H1 (cell line): ENCODE data around the gene CCL4. TPM values are rescaled to one million over a fixed set of nuclear protein-coding genes. Genes with fewer than 3 reads are reported as not detected.

Experiments used
- CTCF ChIA-PET: fragments of 300-600 bp; sonication (Branson Sonifier 250); formaldehyde crosslinking; loops from one replicate; lab custom pipeline; 2021; ENCODE audit not compliant: partially characterized antibody; lab: Charles Lee
- POLR2A ChIA-PET: fragments of 300-600 bp; sonication (Branson Sonifier 250); formaldehyde crosslinking; loops from one replicate; lab custom pipeline; 2021; ENCODE audit warnings: inconsistent platforms; ENCODE audit not compliant: partially characterized antibody; lab: Charles Lee
- DNase-seq, 2 experiments: peaks; one replicate each; pipeline versions ENCODE4 v3.0.0 to v3.0.0-alpha.2; 2010 to 2022; ENCODE audit warnings: low spot score in 2 of 2, low read depth in 1 of 2, mixed read lengths in 1 of 2
- FAIRE-seq: peaks from 2 replicates; lab custom pipeline; 2011; peaks lifted over from hg19 to GRCh38; lab: Jason Lieb, UNC
- H2AFZ ChIP-seq: 2 replicates; pipeline ENCODE4 v1.8.1; 2012; ENCODE audit warnings: low read length, inconsistent platforms
- H2AK5ac ChIP-seq: 2 replicates; pipeline ENCODE4 v1.6.1; 2013; ENCODE audit warnings: low read depth, low read length
- H2BK120ac ChIP-seq: replicated peaks from 2 replicates; pipeline ENCODE3; 2013; ENCODE audit warnings: low read depth, low read length, inconsistent platforms
- H2BK12ac ChIP-seq: 2 replicates; pipeline ENCODE4 v1.6.1; 2013; ENCODE audit warnings: low read depth, low read length
- H2BK15ac ChIP-seq: 2 replicates; pipeline ENCODE4 v1.6.1; 2013; ENCODE audit warnings: low read length
- H2BK20ac ChIP-seq: 2 replicates; pipeline ENCODE4 v1.6.1; 2013; ENCODE audit warnings: low read length
- H2BK5ac ChIP-seq: 2 replicates; pipeline ENCODE4 v1.6.1; 2013; ENCODE audit warnings: low read depth, low read length
- H3K14ac ChIP-seq: 2 replicates; pipeline ENCODE4 v1.6.1; 2013; ENCODE audit warnings: inconsistent platforms; ENCODE audit not compliant: insufficient read length
- H3K18ac ChIP-seq: 2 replicates; pipeline ENCODE4 v1.6.1; 2013; ENCODE audit warnings: low read length; ENCODE audit errors: extremely low read depth
- H3K23ac ChIP-seq: 2 replicates; pipeline ENCODE4 v1.6.1; 2013; ENCODE audit warnings: inconsistent platforms; ENCODE audit not compliant: insufficient read length
- H3K23me2 ChIP-seq: 2 replicates; pipeline ENCODE4 v1.6.1; 2013; ENCODE audit warnings: low read depth, low read length
- H3K27ac ChIP-seq: 2 replicates; pipeline ENCODE4 v1.6.1; 2011; ENCODE audit warnings: low read depth, low read length, inconsistent platforms
- H3K27me3 ChIP-seq, 4 experiments: replicated peaks in 1 of 4; 1 replicate in 1 of 4; 2 replicates in 3 of 4; pipeline versions ENCODE4 v1.6.1 to v1.8.1; 2011 to 2013; ENCODE audit warnings: low read length in 3 of 4, mild to moderate bottlenecking in 3 of 4, inconsistent platforms in 2 of 4, mixed read lengths in 2 of 4, moderate library complexity in 1 of 4; ENCODE audit not compliant: control insufficient read depth in 3 of 4, insufficient read depth in 3 of 4; ENCODE audit errors: extremely low read depth in 1 of 4
- H3K36me3 ChIP-seq, 4 experiments: 2 replicates each; pipeline versions ENCODE4 v1.6.1 to v1.8.1; 2011 to 2013; ENCODE audit warnings: mild to moderate bottlenecking in 4 of 4, low read length in 3 of 4, moderate library complexity in 2 of 4, control low read depth in 1 of 4, inconsistent platforms in 1 of 4; ENCODE audit not compliant: insufficient read depth in 4 of 4, control insufficient read depth in 2 of 4
- H3K4ac ChIP-seq: replicated peaks from 2 replicates; pipeline ENCODE3; 2013; ENCODE audit warnings: low read length, low read depth, mixed read lengths, inconsistent platforms; ENCODE audit not compliant: insufficient read length
- H3K4me1 ChIP-seq, 4 experiments: replicated peaks in 1 of 4; 1 replicate in 1 of 4; 2 replicates in 3 of 4; pipeline versions ENCODE4 v1.6.1 to v1.8.1; 2011 to 2013; ENCODE audit warnings: low read length in 3 of 4, inconsistent platforms in 2 of 4, mixed read lengths in 1 of 4; ENCODE audit not compliant: insufficient read depth in 4 of 4, control insufficient read depth in 3 of 4
- H3K4me2 ChIP-seq, 2 experiments: 2 replicates each; pipeline versions ENCODE4 v1.6.1 to v1.8.1; 2011 to 2013; ENCODE audit warnings: low read depth in 2 of 2, low read length in 2 of 2, control low read depth in 1 of 2, inconsistent platforms in 1 of 2, mild to moderate bottlenecking in 1 of 2; ENCODE audit not compliant: insufficient read depth in 1 of 2
- H3K4me3 ChIP-seq, 4 experiments: fragments of 200-600, 300-600 bp in 1 of 4; sonication (generic), shearing (Covaris generic), sonication (Bioruptor Twin) in 1 of 4; 2 replicates each; pipeline versions ENCODE4 v1.5.1 to v1.8.1; 2011 to 2016; ENCODE audit warnings: low read length in 4 of 4, low read depth in 3 of 4, control low read depth in 2 of 4, inconsistent platforms in 2 of 4, mild to moderate bottlenecking in 2 of 4, mixed read lengths in 1 of 4, moderate library complexity in 1 of 4; ENCODE audit not compliant: insufficient read depth in 2 of 4; ENCODE audit errors: extremely low read depth in 1 of 4
- H3K56ac ChIP-seq: replicated peaks from 2 replicates; pipeline ENCODE3; 2013; ENCODE audit warnings: low read depth, mild to moderate bottlenecking, mixed read lengths, low read length, inconsistent platforms; ENCODE audit not compliant: insufficient read length
- H3K79me1 ChIP-seq: 2 replicates; pipeline ENCODE4 v1.6.1; 2013; ENCODE audit warnings: low read depth, low read length, control low read depth
- H3K79me2 ChIP-seq, 2 experiments: 2 replicates each; pipeline versions ENCODE4 v1.6.1 to v1.8.1; 2012 to 2013; ENCODE audit warnings: low read length in 2 of 2, mild to moderate bottlenecking in 2 of 2, inconsistent platforms in 1 of 2; ENCODE audit not compliant: insufficient read depth in 2 of 2, control insufficient read depth in 1 of 2
- H3K9ac ChIP-seq, 4 experiments: replicated peaks in 1 of 4; 1 replicate in 1 of 4; 2 replicates in 3 of 4; pipeline versions ENCODE4 v1.6.1 to v1.8.1; 2011 to 2013; ENCODE audit warnings: low read depth in 3 of 4, low read length in 3 of 4, control low read depth in 2 of 4, mild to moderate bottlenecking in 2 of 4, moderate library complexity in 2 of 4, inconsistent platforms in 1 of 4; ENCODE audit errors: extremely low read depth in 1 of 4
- H3K9me3 ChIP-seq, 2 experiments: 2 replicates each; pipeline versions ENCODE4 v1.6.1 to v1.8.1; 2012 to 2013; ENCODE audit warnings: mild to moderate bottlenecking in 2 of 2, moderate library complexity in 2 of 2, control low read depth in 1 of 2, inconsistent platforms in 1 of 2, low read depth in 1 of 2, low read length in 1 of 2, mixed read lengths in 1 of 2; ENCODE audit not compliant: insufficient read depth in 2 of 2
- H4K20me1 ChIP-seq, 2 experiments: replicated peaks in 1 of 2; 2 replicates each; pipeline versions ENCODE3 to v1.8.1; 2011 to 2013; ENCODE audit warnings: inconsistent platforms in 2 of 2, low read length in 2 of 2, mild to moderate bottlenecking in 1 of 2; ENCODE audit not compliant: insufficient read depth in 2 of 2, control insufficient read depth in 1 of 2
- H4K5ac ChIP-seq: 2 replicates; pipeline ENCODE4 v1.6.1; 2013; ENCODE audit warnings: low read length, low read depth, mixed read lengths, inconsistent platforms; ENCODE audit not compliant: insufficient read length
- H4K8ac ChIP-seq: 2 replicates; pipeline ENCODE4 v1.8.0; 2013; ENCODE audit warnings: mild to moderate bottlenecking, moderate library complexity, low read length, inconsistent platforms; ENCODE audit not compliant: insufficient read depth; ENCODE audit errors: extremely low read depth
- H4K91ac ChIP-seq: replicated peaks from 2 replicates; pipeline ENCODE3; 2013; ENCODE audit warnings: low read length, mixed read lengths, inconsistent platforms; ENCODE audit not compliant: insufficient read length
- BRCA1 ChIP-seq: IDR thresholded peaks from 2 replicates; pipeline ENCODE4 v1.6.1; 2012; ENCODE audit warnings: low read depth, low read length, improper control_type of control experiment
- CBX5 ChIP-seq: fragments of 300-800, 300-1000 bp; sonication (generic); IDR thresholded peaks from 2 replicates; pipeline ENCODE4 v1.7.1; 2016; ENCODE audit warnings: antibody characterized with exemption, low read length, low read depth
- CTBP2 ChIP-seq: IDR thresholded peaks from 2 replicates; pipeline ENCODE4 v1.7.0; 2011; ENCODE audit warnings: borderline replicate concordance, mild to moderate bottlenecking, moderate library complexity, mixed read lengths, low read length; ENCODE audit not compliant: insufficient read depth, insufficient read length
- FOSL1 ChIP-seq: IDR thresholded peaks from 2 replicates; pipeline ENCODE4 v1.6.1; 2011; ENCODE audit warnings: mild to moderate bottlenecking, low read depth, low read length, moderate library complexity; ENCODE audit not compliant: insufficient read depth
- HDAC2 ChIP-seq, 2 experiments: fragments of 300-600 bp in 1 of 2; sonication (generic) in 1 of 2; IDR thresholded peaks; 2 replicates each; pipeline ENCODE4 v1.6.1; 2011 to 2012; ENCODE audit warnings: low read depth in 2 of 2, low read length in 2 of 2, mild to moderate bottlenecking in 2 of 2, moderate library complexity in 2 of 2, borderline replicate concordance in 1 of 2, inconsistent platforms in 1 of 2
- JUN ChIP-seq: IDR thresholded peaks from 2 replicates; pipeline ENCODE4 v1.6.1; 2011; ENCODE audit warnings: low read depth, mild to moderate bottlenecking, improper control_type of control experiment, low read length
- KDM5A ChIP-seq: fragments of 200-600 bp; IDR thresholded peaks from 2 replicates; pipeline ENCODE4 v1.7.1; 2012; ENCODE audit warnings: mild to moderate bottlenecking, low read length, inconsistent platforms, mixed read lengths
- MAFK ChIP-seq: IDR thresholded peaks from 2 replicates; pipeline ENCODE4 v1.6.1; 2012; ENCODE audit warnings: low read depth, mild to moderate bottlenecking, improper control_type of control experiment, low read length
- PHF8 ChIP-seq: fragments of 200-600 bp; sonication (generic); conservative IDR thresholded peaks from 2 replicates; pipeline ENCODE4 v1.7.1; 2012; ENCODE audit warnings: low read depth, mild to moderate bottlenecking, inconsistent platforms, low read length, moderate library complexity
- POLR2A ChIP-seq, 2 experiments: IDR thresholded peaks; 1 replicate in 1 of 2; 2 replicates in 1 of 2; pipeline ENCODE4 v1.6.1; 2011; ENCODE audit warnings: low read depth in 2 of 2, low read length in 2 of 2, mild to moderate bottlenecking in 2 of 2; ENCODE audit errors: control extremely low read depth in 1 of 2
- SIN3A ChIP-seq, 2 experiments: IDR thresholded peaks in 1 of 2; conservative IDR thresholded peaks in 1 of 2; 2 replicates each; pipeline ENCODE4 v1.6.1; 2011 to 2012; ENCODE audit warnings: low read length in 2 of 2, improper control_type of control experiment in 1 of 2, low read depth in 1 of 2, mild to moderate bottlenecking in 1 of 2
- SIRT6 ChIP-seq: IDR thresholded peaks from one replicate; pipeline ENCODE4 v1.7.1; 2012; ENCODE audit warnings: low read length, inconsistent platforms
- TAF1 ChIP-seq: IDR thresholded peaks from 2 replicates; pipeline ENCODE4 v1.6.1; 2011; ENCODE audit warnings: mild to moderate bottlenecking, low read depth, low read length
- WGBS, 2 experiments: shearing (Covaris generic) in 1 of 2; methylation state at CpG; one replicate each; pipeline versions ENCODE4 v1.1.6 to v1.1.7; 2013 to 2015; ENCODE audit warnings: low lambda C conversion rate in 2 of 2, mixed read lengths in 2 of 2, inconsistent platforms in 1 of 2, low coverage in 1 of 2, missing lambda C conversion rate in 1 of 2; ENCODE audit not compliant: insufficient replicate concordance in 2 of 2, insufficient coverage in 1 of 2, insufficient read length in 1 of 2; ENCODE audit errors: extremely low coverage in 1 of 2, missing lambda C conversion rate in 1 of 2; 5-methylcytosine and 5-hydroxymethylcytosine counted together
- polyA plus RNA-seq, 7 experiments: library from polyadenylated mRNA; depleted of rRNA in 3 of 7; stranded (reverse) in 5 of 7; unstranded in 2 of 7; fragments of >200 nt in 5 of 7; fragments of 200-250 nt in 2 of 7; gene quantifications; 1 replicate in 5 of 7; 2 replicates in 1 of 7; 4 replicates in 1 of 7; pipeline versions ENCODE4 v1.2.1 to v1.2.3, GENCODE V29; 2011 to 2013; ENCODE audit warnings: missing spikeins in 2 of 7, mixed read lengths in 2 of 7
- total RNA-seq: library from RNA; stranded (reverse); fragmentation: NEBNext Ultra II Directional; extraction: Animal tissue kit (Norgen Biotek cat#: 25700); gene quantifications from 2 replicates; pipeline ENCODE4 v1.2.1, GENCODE V29; 2021

The CCL4 gene
- total and polyA plus RNA-seq, 2 of the 8 experiments (the other 6 are each of a cell fraction or from before 2014, with no cell fraction given) = not detected

DNA sequence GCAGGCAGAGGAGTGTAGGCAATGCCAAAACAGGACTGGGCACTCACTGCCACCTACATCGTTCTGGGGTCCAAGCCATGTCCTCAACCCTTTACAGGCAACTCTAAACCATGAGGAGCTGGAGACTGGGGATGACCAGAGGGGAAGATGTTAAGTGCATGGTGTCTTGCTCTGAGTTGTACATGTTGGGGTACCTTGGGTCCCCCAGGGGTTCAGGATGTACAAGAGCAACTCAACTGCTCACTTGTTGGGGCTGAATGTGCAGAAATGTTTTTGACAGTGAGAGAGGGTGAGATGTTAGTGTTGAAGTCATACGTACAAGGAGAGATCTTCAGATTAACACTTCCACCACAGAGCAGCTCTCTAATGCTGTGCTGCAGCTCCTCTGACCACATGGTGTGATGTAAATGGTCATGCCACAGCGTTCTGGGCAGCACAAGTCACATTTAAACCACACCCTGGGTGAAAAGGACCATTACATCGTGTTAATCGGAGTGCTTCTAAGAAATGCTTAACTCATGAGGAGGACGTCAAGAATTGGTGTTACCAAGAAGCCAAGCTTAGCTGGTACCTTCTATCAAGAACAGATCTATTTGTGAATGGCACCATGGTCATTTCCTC, 37.2 kb upstream of the CCL4 start:
- H2BK5ac ChIP-seq = no peak overlapping the region
- H3K56ac ChIP-seq = no peak overlapping the region
- no peaks in the 10 kb centered on the region for H3K27me3 ChIP-seq
- no peak overlapping the region for H3K27ac ChIP-seq
- TF ChIP-seq CBX5 (no peak), CTBP2 (no peak), SIRT6 (no peak), TAF1 (no peak), MAFK (no peak), FOSL1 (no peak), SIN3A (conservative IDR thresholded peaks at IDR 0.05 in 1 of 2, IDR thresholded peaks at IDR 0.05 in 1 of 2; ENCODE audit: low read depth in 1 of 2, low read length in 2 of 2) (no peak), HDAC2 (IDR thresholded peaks at IDR 0.05; ENCODE audit: borderline replicate concordance in 1 of 2, low read depth in 2 of 2, low read length in 2 of 2) (no peak), POLR2A (IDR thresholded peaks at IDR 0.05; ENCODE audit: control extremely low read depth in 1 of 2, low read depth in 2 of 2, low read length in 2 of 2) (no peak), PHF8 (no peak), BRCA1 (no peak), JUN (no peak), KDM5A (no peak)
- DNase-seq (no peak), FAIRE-seq (no peak)
- H4K8ac ChIP-seq = no peak overlapping the region
- H3K9ac ChIP-seq = no peak overlapping the region
- no peaks in the 10 kb centered on the region for H3K4me1 ChIP-seq
- H3K14ac ChIP-seq = no peak overlapping the region
- no peak overlapping the region for H2BK120ac ChIP-seq
- H3K4ac ChIP-seq = no peak overlapping the region
- WGBS, 2 experiments = 93% methylated on average over 6 of the region's 6 CpGs; no CpG with 5 or more reads in 1 of the 2 experiments
- H3K23ac ChIP-seq = no peak overlapping the region
- H3K4me3 ChIP-seq = no peak overlapping the region
- no peak overlapping the region for H2AK5ac ChIP-seq
- no peaks in the 10 kb centered on the region for H3K79me2 ChIP-seq
- H2BK12ac ChIP-seq = no peak overlapping the region
- no peaks in the 10 kb centered on the region for H3K36me3 ChIP-seq
- no peak overlapping the region for H3K18ac ChIP-seq
- H4K91ac ChIP-seq = no peak overlapping the region
- H3K4me2 ChIP-seq = no peak overlapping the region
- no peak overlapping the region for H2AFZ ChIP-seq
- H2BK20ac ChIP-seq = no peak overlapping the region
- no peaks in the 10 kb centered on the region for H3K23me2 ChIP-seq
- no peaks in the 10 kb centered on the region for H3K9me3 ChIP-seq
- H2BK15ac ChIP-seq = no peak overlapping the region
- H4K5ac ChIP-seq = no peak overlapping the region
- no peaks in the 10 kb centered on the region for H3K79me1 ChIP-seq
- POLR2A ChIA-PET = no interaction called here
- CTCF ChIA-PET = no interaction called here
- no peaks in the 10 kb centered on the region for H4K20me1 ChIP-seq
